ENCODE measurements around the gene HNF1A.

Gene HNF1A

GRCh38 chr12:120959111-120959878 is 19.0 kb upstream of the HNF1A start:
- no peak for DNase-seq (ENCODE audit: low spot score)

GRCh38 chr12:120960657-120961056 is 17.7 kb upstream of the HNF1A start:
- no peak for DNase-seq (ENCODE audit: low spot score)

DNA sequence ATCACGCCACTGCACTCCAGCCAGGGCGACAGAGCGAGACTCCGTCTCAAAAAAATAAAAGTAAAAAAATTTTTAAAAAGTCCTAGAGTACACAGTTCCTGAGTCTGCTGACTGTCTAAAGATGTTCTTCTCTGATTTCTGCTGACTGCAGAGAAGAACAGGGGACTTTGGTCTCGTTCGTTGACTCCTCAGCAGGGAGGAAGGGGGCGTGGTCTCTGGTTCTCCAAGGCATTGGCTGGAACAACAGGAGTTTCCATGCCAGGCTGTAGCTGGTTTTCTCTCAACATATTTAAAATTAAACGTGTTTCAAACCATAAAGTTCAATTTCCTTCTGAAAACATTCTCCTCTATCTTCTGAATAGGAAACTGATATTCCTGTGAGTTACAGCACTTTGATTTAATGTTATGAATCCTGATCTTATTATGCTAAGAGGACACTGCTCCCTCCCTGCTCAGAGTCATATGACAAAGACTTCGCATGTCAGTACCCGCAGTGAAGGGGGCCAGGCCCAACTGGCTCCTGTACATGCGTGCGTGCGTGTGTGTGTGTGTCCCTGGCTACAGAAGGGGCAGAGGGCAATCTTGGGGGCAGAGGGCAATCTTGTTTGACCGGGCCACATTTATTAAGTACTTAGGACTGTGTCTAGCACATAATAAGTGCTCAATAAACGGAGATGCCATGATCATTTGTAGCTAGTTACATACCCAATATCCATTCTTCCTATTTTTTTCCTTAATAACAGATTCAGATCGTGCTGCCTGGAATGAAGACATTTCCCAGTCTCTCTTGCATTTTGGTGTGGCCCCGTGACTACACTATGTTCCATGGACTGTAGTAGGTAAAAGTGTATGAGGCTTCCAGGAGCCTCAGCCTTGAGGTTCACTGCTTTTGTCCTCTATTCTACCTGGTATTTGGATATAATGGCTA is 16.5 kb upstream of the HNF1A start:
- DNase-seq (ENCODE audit: low spot score) = no peak

- DNase-seq (ENCODE audit: low spot score) = no peak
Observed at GRCh38 chr12:120962532-120963020, 15.8 kb upstream of the HNF1A start.

DNA sequence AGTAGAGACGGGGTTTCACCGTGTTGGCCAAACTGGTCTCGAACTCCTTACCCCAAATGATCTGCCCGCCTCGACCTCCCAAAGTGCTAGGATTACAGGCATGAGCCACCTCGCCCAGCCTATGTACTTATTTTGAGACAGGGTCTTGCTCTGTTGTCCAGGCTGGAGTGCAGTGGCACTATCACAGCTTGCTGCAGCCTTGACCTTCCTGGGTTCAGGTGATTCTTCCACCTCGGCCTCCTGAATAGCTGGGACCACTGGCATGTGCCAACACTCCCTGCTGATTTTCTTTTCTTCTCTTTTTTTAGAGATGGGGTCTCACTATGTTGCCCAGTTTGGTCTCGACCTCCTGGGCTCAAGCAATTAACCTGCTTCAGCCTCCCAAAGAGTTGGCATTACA is 14.0 kb upstream of the HNF1A start:
- no peak for DNase-seq (ENCODE audit: low spot score)

DNA sequence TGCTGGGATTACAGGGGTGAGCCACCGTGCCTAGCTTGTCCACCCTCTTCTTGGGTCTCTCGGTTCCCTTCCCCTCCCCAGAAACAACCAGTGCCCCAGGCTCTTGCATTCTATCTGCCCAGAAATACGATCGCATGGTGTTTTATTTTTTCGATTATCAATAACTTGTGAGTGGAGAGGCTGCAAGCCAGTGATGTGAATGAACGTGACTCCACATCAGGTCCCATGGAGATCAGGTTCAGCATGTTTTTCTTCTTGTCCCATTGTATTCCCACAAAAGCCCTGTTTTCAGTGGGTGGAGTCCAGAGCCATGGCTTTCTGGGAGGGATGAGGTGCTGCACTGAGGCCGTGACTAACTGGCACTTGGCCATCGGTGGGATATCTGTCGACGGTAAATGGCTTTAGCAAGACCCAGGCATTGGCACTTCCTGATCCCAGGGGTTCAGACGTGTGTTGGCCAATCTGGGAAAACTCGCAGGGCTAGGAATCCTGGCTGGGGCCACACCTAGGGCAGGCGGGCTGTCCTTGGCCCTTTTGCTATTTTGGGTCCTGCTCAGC is 12.7 kb upstream of the HNF1A start:
- DNase-seq (ENCODE audit: low spot score) = no peak

- DNase-seq (ENCODE audit: low spot score) = no peak
Observed at GRCh38 chr12:120970310-120970709, 8.0 kb upstream of the HNF1A start.

- peak; percentile 62 for DNase-seq (ENCODE audit: low spot score)
Observed at GRCh38 chr12:120971299-120972180, 6.8 kb upstream of the HNF1A start.

DNA sequence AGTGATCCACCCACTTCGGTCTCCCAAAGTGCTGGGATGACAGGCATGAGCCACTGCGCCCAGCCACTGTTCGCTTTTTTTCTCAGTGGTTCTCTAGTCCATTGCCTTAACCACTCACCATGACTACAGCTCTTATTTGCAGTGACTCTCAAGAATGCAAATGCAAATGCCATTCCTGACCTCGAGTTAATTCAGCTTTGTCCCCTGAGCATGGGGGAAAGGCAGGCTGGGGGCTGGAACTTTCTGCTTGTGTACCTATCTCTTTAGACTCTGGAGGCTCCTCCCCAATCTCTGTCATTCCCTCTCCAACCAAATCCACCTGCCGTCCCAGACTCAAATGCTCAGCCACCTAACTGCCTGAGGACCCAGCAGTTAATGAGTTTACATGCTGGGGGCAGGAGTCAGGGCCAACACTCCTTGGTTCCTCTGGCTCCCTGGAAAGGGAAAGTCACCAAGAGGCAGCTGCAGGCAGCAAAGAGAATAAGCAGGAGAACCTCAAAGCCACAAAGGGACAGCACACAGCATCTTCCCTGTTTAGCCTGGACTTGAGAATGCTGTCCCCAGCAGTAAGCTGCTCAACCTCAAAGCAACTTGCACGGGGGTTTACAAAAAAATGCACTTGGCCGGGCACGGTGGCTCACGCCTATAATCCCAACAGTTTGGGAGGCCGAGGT is 5.3 kb upstream of the HNF1A start:
- no peak for DNase-seq (ENCODE audit: low spot score)

DNA sequence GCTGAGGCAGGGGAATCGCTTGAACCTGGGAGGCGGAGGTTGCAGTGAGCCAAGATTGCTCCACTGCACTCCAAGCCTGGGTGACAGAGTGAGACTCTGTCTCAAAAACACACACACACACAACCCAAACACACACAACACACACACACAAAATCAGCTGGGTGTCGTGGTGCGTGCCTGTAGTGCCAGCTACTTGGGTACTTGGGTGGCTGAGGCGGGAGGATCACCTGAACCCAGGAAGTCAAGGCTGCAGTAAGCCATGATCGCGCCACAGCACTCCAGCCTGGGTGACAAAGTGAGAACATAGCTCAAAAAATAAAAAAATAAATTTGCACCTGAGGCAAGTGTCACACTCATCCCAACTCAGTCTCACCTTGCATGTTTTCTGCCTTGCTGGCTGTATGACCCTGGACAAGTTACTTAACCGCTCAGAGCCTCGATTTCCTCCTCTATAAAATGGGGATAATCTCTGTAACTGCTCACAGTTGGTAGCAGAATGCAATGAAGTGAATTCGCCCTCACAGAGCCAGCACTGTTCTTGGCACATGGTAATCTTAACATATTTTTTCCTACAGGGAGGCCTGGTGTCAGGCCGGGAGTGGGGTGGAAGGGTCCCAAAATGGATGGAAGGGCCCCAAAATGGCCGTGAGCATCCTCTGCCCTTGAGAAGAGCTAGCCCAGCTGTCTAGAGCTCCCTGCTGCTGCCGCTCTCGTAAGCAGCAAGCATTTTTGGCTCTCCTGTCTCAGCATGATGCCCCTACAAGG is 630 bp upstream of the HNF1A start:
- DNase-seq (ENCODE audit: low spot score) = no peak

GRCh38 chr12:120979220-120979861 is 998 bp downstream of the HNF1A start:
- no peak for DNase-seq (ENCODE audit: low spot score)

- no peak for DNase-seq (ENCODE audit: low spot score)
Observed at GRCh38 chr12:120979862-120980696, 1.7 kb downstream of the HNF1A start.

DNA sequence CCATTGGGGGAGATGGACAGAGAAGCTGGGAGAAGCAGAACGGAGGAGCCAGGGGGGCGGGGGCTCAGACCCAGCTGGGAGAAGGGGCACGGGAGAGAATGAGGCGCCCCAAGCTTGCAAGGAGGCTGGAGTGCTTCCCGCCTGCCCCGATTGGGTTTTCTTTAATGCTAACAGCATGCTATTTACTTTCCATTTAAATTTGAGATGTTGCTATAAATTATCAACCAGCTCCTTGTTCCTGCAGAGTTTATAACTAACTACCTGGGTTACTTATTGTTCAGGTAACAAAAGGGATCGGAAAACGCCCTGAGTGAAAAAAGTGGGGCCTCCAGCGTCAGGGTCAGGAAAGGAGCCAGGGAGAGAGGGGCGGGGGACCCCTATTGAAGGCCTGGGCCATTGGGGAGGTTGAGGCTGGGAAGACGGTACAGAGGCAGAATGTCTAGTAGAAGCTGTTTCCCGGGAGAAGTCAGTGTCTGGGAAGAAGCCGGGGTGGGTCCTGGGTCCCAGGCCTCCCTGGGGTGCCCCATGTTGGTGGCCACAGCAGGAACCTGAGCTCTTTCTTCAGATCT is 2.5 kb downstream of the HNF1A start:
- DNase-seq (ENCODE audit: low spot score) = no peak

DNA sequence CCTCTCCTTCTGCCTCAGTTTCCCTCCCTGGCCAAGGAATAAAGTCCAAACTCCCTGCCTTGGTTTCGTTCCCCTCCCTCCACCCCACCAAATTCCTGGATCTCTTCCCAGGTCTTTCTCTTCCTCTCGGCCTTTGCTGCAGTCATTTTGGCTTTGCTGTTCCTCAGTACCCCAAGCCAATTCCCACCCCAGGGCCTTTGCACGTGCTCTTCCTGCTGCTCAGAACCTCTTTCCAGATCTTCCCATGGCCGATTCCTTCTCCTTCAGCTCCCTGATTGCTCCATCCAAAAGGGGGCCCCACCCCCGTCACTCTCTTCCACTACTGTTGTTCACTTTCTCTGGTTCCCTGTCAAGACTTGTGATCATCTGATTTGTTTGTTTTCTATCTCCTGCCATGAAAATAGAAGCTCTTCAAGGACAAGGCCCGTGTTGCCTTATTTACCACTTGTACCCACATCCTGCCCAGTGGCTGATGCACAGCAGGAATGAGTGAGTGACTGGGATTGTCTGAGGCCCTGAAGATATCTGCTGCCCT is 3.1 kb downstream of the HNF1A start:
- no peak for DNase-seq (ENCODE audit: low spot score)

DNA sequence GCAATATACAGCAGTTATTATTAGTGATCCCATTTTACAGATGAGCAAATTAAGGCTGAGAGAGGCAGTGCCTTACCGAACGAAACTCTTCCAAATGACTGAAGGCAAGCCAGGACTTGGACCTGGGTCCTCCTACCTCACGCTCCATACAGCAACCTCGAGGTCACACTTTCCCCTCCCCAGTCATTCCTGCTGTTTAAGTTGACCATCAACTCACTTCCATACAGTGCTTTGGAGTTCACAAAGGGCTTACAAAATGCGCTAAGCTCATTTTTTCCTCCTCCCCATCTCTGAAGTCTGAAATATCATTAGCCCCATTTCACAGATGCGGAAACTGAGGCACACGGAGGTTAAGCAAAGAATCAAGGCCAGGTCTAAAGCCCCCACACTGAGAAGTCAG is 4.3 kb downstream of the HNF1A start:
- DNase-seq (ENCODE audit: low spot score) = no peak

DNA sequence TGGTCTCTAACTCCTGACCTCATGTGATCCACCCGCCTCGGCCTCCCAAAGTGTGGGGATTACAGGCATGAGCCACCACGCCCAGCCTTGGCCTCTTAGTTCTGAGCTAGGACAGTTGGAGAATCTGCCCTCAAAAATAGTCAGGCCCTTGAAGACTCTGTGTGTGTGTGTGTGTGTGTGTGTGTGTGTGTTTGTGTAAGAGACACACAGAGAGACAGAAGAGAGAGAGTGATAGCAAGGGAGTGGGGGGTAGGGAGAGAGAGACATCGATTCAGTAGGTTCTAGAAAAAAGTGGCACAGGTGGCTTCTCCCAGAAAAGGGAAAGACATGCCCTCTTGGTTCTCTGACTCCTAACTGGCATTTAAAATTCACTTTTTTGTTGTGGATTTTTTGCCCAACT is 5.4 kb downstream of the HNF1A start:
- no peak for DNase-seq (ENCODE audit: low spot score)

- DNase-seq (ENCODE audit: low spot score) = no peak
Observed at GRCh38 chr12:120984351-120984898, 6.1 kb downstream of the HNF1A start.

- DNase-seq (ENCODE audit: low spot score) = no peak
Observed at GRCh38 chr12:120988234-120988633, 9.9 kb downstream of the HNF1A start.
